ENCODE data around the gene BPIFB2. TPM values are rescaled to one million over a fixed set of nuclear protein-coding genes. Genes with fewer than 3 reads are reported as not detected.

Gene BPIFB2
- total and polyA plus RNA-seq, 2 donors (not counting 1 experiment from before 2014, with no cell fraction given) = not detected

- TF ChIP-seq EZH2 (IDR thresholded peaks at IDR 0.05; ENCODE audit: low read length, missing control alignments) (no peak), CTCF (conservative IDR thresholded peaks at IDR 0.05 in 1 of 2, IDR thresholded peaks at IDR 0.05 in 1 of 2; ENCODE audit: low read depth in 1 of 2, low read length in 2 of 2) (no peak)
- no peak overlapping the region for H3K9ac ChIP-seq (ENCODE audit: insufficient read depth, low read length)
- H3K79me2 ChIP-seq (ENCODE audit: control insufficient read depth, insufficient read depth, low read length) = no peaks in the 10 kb centered on the region
- H3K36me3 ChIP-seq (ENCODE audit: control insufficient read depth, insufficient read depth, low read length) = no peaks in the 10 kb centered on the region
- DNase-seq (ENCODE audit: low read depth in 2 of 2) = no peak
- H3K4me2 ChIP-seq (ENCODE audit: extremely low read depth, insufficient read depth, low read length) = no peak overlapping the region
- no peaks in the 10 kb centered on the region for H3K27me3 ChIP-seq (ENCODE audit: control insufficient read depth, insufficient read depth, low read length)
- H3K4me3 ChIP-seq (replicated peaks in 1 of 4; ENCODE audit: control extremely low read depth in 1 of 4, insufficient read depth in 1 of 4, low read depth in 3 of 4, low read length in 4 of 4) = no peak overlapping the region
- no peaks in the 10 kb centered on the region for H3K9me3 ChIP-seq (ENCODE audit: control insufficient read depth, insufficient read depth, low read depth, low read length)
- no peak overlapping the region for H3K27ac ChIP-seq (ENCODE audit: insufficient read depth, low read length)
- no peaks in the 10 kb centered on the region for H3K4me1 ChIP-seq (ENCODE audit: control insufficient read depth, extremely low read depth, insufficient read depth, low read length)
- no peak overlapping the region for H2AFZ ChIP-seq (ENCODE audit: low read length)
- H4K20me1 ChIP-seq (ENCODE audit: control insufficient read depth, extremely low read depth, insufficient read depth, low read length) = no peaks in the 10 kb centered on the region
Measured at GRCh38 chr20:33024609-33025317, 17.3 kb downstream of the BPIFB2 start.

- Histone ChIP-seq H4K20me1 (ENCODE audit: control insufficient read depth, extremely low read depth, insufficient read depth, low read length) (no peaks in the 10 kb centered on the region), H3K4me3 (replicated peaks in 1 of 4; ENCODE audit: control extremely low read depth in 1 of 4, insufficient read depth in 1 of 4, low read depth in 3 of 4, low read length in 4 of 4) (no peak overlapping the region), H3K4me2 (ENCODE audit: extremely low read depth, insufficient read depth, low read length) (no peak overlapping the region), H3K9ac (ENCODE audit: insufficient read depth, low read length) (no peak overlapping the region), H3K27me3 (ENCODE audit: control insufficient read depth, insufficient read depth, low read length) (no peaks in the 10 kb centered on the region), H3K9me3 (ENCODE audit: control insufficient read depth, insufficient read depth, low read depth, low read length) (no peaks in the 10 kb centered on the region), H3K36me3 (ENCODE audit: control insufficient read depth, insufficient read depth, low read length) (no peaks in the 10 kb centered on the region), H2AFZ (ENCODE audit: low read length) (no peak overlapping the region), H3K4me1 (ENCODE audit: control insufficient read depth, extremely low read depth, insufficient read depth, low read length) (no peaks in the 10 kb centered on the region), H3K27ac (ENCODE audit: insufficient read depth, low read length) (no peak overlapping the region), H3K79me2 (ENCODE audit: control insufficient read depth, insufficient read depth, low read length) (no peaks in the 10 kb centered on the region)
- TF ChIP-seq CTCF (conservative IDR thresholded peaks at IDR 0.05 in 1 of 2, IDR thresholded peaks at IDR 0.05 in 1 of 2; ENCODE audit: low read depth in 1 of 2, low read length in 2 of 2) = no peak
- TF ChIP-seq EZH2 (IDR thresholded peaks at IDR 0.05; ENCODE audit: low read length, missing control alignments) = no peak
- no peak for DNase-seq (ENCODE audit: low read depth in 2 of 2)
Measured at GRCh38 chr20:33025318-33025876, 17.9 kb downstream of the BPIFB2 start.

GRCh38 chr20:33026072-33026778 is 18.7 kb downstream of the BPIFB2 start:
- Histone ChIP-seq H3K4me1 (ENCODE audit: control insufficient read depth, extremely low read depth, insufficient read depth, low read length) (no peaks in the 10 kb centered on the region), H3K27ac (ENCODE audit: insufficient read depth, low read length) (no peak overlapping the region), H2AFZ (ENCODE audit: low read length) (no peak overlapping the region), H3K79me2 (ENCODE audit: control insufficient read depth, insufficient read depth, low read length) (no peaks in the 10 kb centered on the region), H4K20me1 (ENCODE audit: control insufficient read depth, extremely low read depth, insufficient read depth, low read length) (no peaks in the 10 kb centered on the region), H3K9ac (ENCODE audit: insufficient read depth, low read length) (no peak overlapping the region), H3K4me3 (replicated peaks in 1 of 4; ENCODE audit: control extremely low read depth in 1 of 4, insufficient read depth in 1 of 4, low read depth in 3 of 4, low read length in 4 of 4) (no peak overlapping the region), H3K36me3 (ENCODE audit: control insufficient read depth, insufficient read depth, low read length) (no peaks in the 10 kb centered on the region), H3K4me2 (ENCODE audit: extremely low read depth, insufficient read depth, low read length) (no peak overlapping the region), H3K27me3 (ENCODE audit: control insufficient read depth, insufficient read depth, low read length) (no peaks in the 10 kb centered on the region), H3K9me3 (ENCODE audit: control insufficient read depth, insufficient read depth, low read depth, low read length) (no peaks in the 10 kb centered on the region)
- TF ChIP-seq CTCF (conservative IDR thresholded peaks at IDR 0.05 in 1 of 2, IDR thresholded peaks at IDR 0.05 in 1 of 2; ENCODE audit: low read depth in 1 of 2, low read length in 2 of 2) (no peak), EZH2 (IDR thresholded peaks at IDR 0.05; ENCODE audit: low read length, missing control alignments) (no peak)
- no peak for DNase-seq (ENCODE audit: low read depth in 2 of 2)

Data from fibroblast of lung (primary cell).